Fibroblast of skin of left quadriceps (primary cell): ENCODE results near the gene CFHR2.

Experiments
- DNase-seq, 2 experiments: peaks; one replicate each; pipeline ENCODE4 v3.0.0-alpha.2; 2013; ENCODE audit warnings: low read depth in 2 of 2

CFHR2 gene

GRCh38 chr1:197001828-197002227 lies 58.3 kb downstream of the CFHR2 start:
- no peak for DNase-seq

- DNase-seq, result no peak
Measured at GRCh38 chr1:197003132-197003531, 59.6 kb downstream of the CFHR2 start.

GRCh38 chr1:197008861-197009260 lies 65.3 kb downstream of the CFHR2 start:
- no peak for DNase-seq
